Muscle of arm (tissue), 12 donors: Measurements from ENCODE around the gene CXCL10. TPM values are rescaled to one million over a fixed set of nuclear protein-coding genes. Genes with fewer than 3 reads are reported as not detected.
"Not testable (repeated sequence)": the region's sequence is repeated elsewhere in the genome, so short reads cannot be mapped to it uniquely, and the experiment has no call there.

Source experiments
- DNase-seq: peaks from one replicate; pipeline ENCODE4 v3.0.0-alpha.2; 2013
- polyA plus RNA-seq, 12 donors: library from polyadenylated mRNA; unstranded; fragments of 120-200 nt; gene quantifications; one replicate each; pipeline ENCODE4 v1.2.1, GENCODE V29; 2013; ENCODE audit not compliant: insufficient read length in 12 of 12

The CXCL10 gene
- polyA plus RNA-seq, 12 donors, result 0.26 to 1.9 (median 0.70) TPM; not detected in 3

DNA sequence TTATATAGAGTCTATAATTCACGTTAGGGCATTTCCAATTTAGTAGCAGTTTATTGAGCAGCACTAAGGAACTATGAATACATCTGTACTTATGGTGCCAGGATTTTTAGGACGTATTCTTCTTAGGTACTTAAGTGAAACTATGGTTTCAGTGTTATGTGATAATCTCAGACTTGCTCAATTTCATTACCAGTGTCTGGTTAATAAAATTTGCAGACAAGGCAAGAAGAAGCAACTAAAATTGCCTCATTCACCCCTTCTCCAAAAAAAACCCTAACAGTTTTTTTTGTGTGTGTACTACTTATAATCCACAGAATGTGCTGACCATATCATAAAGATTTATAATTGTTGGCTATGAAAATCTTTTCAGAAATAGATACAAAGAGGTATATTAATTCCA is 6.0 kb upstream of the CXCL10 start:
- no peak for DNase-seq

DNA sequence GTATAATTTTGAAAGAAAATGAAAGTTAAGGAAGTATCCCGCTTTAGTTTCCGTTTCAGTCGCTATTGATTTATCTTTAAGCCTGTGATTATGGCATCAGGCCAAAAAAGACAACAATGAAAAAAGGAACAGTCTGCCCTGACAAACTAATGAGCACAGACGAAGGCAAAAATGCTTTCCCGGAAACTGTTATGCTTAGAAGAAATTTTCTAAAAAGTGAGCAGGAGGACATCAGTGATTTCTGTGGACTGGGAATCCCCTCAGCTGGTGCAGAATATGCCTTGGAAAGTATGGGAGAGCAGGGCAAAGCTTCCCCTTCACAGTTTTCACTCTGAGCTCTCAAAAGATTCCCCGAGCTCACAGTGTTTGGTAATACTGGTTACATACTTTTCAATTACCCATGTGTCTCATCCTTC is 5.1 kb upstream of the CXCL10 start:
- no peak for DNase-seq

DNA sequence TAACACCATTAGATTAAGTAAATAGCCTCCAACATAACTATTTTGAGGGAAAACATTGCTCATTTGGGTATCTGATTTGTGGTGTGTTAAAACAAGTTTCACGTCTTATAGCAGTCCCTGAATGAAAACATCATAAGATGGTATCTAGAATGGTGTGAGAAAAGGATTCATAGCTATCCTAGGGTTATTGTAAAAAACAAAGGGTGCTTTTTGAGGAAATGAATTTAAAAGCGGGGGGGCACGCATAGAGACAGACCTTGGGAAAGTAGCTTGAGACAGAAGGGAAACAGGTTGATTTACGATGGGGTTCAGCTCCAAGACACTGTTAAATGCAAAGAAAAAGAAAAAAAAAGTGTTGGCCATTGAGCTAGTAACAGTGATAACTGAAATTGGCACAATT is 768 bp upstream of the CXCL10 start:
- DNase-seq, result no peak

DNA sequence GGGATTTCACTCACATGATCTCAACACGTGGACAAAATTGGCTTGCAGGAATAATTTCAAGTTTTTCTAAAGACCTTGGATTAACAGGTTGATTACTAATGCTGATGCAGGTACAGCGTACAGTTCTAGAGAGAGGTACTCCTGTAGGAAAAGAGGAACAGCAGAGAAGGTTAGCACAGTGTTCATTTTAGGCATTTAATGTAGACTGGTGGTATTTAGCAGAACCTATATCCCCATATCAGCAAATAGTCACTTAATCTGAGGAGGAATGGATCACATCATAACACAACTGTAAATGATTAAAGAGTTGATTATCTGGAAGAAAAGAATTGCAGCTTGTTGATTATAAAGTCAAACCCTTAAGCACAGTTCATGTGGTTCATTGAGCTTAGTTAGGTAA is 620 bp downstream of the CXCL10 start:
- no peak for DNase-seq

DNA sequence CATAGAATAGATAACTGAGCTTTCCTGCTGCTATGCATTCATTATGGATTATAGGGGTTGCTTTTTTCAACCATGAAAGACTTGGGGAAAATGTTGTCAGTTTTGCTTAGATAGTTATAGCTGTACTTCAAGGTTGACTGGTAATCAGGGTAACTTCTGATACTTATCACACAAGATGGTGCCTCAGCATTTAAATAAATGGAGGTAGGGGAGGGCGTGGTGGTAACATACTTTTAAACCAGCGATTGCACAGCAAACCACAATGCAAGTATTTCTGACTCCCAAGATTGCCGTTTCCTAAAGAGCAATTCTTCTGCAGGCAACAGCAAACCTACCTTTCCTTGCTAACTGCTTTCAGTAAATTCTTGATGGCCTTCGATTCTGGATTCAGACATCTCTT is 1.3 kb downstream of the CXCL10 start:
- no peak for DNase-seq

DNA sequence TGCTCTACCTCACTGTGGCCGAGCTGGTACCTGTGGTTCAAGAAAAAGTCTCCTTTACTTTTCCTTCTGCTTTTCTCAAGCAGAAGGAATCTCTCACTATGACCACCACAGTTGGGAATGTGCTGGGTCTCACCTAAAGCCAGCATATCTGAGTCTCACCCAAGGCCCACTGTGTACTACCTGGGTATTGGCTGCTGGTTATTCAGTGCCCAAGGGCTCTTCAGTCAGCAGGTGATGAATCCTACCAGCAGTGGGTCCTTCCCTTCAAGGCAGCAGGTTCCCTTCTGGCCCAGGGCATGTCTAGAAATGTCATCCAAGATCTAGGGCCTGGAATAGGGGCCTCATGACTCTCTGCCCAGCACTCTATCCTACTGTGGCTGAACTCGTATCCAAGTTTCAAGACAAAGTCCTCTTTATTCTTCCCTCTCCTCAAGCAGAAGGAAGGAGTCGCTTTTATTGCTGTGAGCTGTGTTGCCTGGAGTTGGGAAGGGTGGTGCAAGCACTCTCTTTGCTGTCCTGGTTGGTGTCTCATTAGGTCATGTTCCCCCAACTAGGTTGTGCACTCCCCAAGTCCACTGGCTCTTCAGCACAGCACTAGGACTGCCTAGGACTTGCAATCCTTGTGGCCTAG is 6.1 kb downstream of the CXCL10 start:
- no peak for DNase-seq

DNA sequence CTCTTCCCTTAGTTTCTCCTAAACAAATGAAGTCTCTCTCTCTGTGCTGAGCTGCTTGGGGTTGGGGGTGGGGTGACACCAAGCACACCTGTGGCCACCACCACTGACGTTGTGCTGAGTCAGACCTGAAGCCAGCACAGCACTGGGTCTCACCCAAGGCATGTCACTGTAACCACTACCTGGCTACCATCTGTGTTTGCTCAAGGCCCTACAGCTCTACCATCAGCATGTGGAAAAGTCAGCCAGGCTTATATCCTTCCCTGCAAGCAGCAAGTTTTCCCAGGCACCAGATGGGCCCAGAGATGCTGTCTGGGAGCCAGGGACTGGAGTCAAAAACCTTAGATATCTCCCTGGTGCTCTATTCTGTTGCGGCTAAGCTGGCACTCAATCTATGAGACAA is 6.9 kb downstream of the CXCL10 start:
- DNase-seq, result no peak

DNA sequence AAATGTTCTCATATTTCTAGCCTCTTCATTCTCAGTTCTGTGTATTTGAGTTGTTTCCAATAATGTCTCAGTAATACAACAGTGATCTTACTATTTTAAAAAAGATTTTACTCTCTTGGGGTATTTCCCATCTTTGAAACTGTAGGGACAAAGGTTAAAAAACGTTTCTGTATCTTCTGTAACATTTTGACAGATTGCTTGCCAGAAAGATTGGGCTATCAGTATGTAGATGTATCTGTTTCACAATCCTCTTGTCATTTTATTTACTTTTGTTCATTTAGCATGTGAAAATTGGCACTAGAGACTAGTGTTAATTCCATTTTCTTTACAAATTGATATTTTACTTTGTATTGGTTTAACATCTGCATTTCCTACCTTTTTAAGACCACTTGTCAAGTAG is 9.8 kb downstream of the CXCL10 start:
- no peak for DNase-seq

DNA sequence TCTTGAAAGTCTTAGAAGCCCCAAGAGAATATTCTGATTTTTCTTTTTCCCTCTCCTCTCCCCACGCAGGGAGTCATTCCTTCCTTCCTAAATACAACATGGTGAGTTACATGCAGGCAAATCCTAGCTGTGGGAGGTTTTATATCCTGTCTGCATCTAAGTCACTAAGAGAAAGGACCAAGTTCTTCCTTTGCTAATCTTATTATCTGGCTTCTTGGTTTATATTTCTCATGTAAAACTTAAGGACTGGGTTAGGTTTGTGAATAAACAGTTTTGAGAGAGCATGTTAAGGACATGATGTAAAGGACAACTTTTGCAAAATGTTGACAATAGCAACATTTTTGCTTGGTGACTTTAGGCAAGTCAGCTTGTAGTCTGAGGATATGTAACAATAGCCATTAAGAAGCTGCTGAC is 10.9 kb downstream of the CXCL10 start:
- DNase-seq, result no peak

DNA sequence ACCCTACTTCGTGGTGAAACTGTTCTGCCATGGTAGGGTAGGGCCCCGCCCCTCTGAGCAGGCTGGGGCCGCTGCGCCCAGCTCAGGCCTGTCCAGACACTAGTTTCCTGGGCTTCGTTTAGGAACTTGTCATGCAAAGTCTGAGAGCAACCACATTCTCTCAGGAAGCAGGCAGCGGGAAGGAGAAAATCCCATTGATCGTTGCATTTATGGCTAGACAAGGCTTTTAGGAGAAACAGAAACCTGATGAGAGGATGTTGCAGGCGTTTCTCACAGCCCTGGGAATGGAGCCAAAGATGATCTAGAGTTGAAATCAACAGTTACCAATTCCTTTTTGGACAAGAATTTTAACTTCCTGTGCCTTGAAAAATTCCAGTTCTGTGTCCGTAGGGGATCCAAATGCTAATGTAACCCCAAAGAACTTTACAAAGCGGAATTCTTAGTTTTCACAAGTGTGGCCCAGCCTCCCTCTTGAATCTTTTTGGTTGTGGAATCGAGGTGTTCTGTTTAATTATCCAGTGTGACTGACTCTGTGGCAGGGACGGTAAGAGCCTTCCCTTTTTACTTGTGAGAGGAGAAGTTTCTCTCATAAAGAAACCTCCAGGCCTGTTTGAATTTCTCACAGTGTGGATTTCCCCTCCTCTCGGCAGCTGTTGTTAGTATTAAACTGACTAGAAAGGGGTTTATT is 11.5 kb downstream of the CXCL10 start:
- DNase-seq, result peak; percentile 84

DNA sequence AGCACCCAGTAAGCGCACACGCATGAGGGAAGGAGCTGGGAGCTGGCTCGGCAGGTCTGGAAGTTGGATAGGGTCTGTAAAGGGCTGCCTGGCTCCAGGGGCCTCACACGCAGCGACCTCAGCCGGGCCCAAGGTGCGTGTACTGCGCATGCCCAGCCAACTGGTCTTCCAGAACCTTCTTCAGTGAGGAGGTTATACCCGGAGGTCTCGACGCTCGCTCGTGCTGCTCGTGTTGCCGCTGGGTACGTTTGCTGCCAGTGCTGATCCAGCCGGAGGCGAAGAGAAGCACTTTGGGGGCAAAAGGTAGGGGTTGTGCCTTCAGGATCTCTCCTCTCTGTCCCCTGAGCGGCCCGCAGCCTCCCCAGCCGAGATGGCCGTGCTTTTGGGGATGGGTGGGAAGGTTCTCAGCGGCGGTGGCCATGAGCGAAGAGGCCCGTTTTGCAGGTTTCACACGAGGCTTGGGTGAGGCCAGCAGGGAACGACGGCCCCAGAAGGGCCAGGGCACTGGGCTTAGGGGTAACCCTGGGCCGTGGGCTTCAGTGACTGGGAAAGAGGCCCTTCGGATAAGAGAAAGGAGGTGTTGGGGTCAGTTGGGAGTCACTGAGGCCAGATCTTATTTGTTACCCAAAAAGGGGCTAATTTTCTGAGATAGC is 12.2 kb downstream of the CXCL10 start:
- no peak for DNase-seq

DNA sequence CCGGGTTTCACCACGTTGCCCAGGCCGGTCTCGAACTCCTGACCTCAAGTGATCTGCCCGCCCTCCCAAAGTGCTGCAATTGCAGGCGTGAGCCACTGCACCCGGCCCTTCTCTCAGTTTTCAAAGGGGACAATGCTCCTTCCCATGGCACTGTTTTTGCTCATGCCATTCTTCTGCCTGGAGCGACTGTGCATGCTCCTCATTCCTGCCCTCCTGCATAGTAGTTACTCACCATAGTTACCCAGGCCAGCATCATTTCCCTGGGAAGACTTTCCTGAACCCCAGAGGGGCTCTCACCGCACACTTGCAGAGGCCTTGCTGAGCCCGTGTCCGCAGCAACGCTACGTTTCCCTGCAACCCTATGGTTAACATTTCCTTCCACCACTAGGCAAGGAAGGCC is 12.7 kb downstream of the CXCL10 start:
- DNase-seq, result no peak

DNA sequence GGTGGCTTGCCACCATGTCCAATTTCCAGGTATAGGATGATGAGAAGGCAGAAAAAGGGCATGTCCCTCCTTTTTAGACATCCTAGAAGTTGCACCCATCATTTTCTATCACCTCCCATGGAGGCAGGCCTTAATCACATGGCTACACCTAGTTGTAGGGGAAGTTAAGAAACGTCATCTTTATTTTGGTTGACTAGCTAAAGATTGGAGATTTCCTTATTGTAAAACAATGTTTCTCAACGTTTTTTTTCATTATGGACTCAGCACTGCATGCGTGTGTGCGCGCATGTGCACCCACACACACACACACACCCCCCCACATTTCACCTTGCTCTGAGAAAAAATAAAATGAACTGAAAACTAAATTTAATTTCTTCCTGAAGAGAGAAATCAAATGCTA is 14.0 kb downstream of the CXCL10 start:
- DNase-seq, result no peak

DNA sequence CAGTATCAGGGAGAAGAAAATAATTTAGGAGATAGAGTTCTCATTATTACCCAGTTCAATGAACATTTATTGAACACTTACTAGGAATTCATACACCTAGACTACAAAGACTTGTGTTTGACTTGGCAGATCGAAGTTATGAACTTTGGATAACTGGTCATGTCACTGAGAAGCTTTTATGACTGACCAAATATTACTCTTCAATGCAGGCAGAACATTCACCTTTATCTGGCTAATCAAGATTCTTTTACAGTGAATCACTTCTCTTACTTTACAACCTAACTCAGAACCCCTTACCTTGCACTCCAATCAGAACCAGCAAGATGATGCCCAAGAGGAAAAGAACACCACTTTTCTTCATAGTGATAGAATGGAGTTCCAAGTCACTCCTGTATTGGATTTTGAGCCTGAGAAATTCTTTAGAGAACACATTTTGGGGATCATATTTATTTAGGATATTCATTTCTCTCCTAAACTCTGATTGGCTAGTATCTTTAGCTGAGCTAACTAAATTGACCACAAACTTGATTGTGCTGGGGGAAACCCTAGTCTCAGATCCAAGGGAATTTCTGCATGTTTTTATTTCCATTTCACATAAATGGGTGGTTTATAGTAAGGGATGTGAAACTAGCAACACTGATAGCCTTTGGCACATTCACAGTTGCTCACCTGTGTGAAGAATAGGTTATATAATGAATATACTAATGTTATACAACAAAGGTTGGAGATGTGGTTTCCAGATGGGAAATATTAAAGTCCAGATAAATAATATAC is 16.0 kb downstream of the CXCL10 start, which contains the start of gene CXCL9:
CXCL9 (minus strand) TSS at position 421 of the 774 bp plus-strand sequence; CDS start at position 361, 60 bp downstream.
- DNase-seq, result no peak

DNA sequence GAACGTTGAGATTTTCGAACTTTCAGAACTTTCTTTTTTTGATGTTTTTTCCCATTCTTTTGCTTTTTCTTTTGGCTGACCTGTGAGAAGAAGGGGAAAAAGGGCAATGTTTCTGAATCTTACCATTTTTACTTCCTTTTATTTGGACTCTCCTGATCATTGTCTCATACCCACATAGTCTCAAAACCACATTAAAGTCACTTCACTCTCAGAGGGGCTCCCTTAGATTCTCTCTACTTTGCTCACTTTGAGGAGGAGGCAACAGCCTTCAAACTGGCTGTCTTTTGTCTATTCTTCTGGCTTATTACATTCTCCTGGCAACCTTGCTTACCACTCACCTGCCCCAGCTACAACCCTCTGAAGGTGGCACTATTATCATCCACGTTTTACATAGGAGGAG is 19.7 kb downstream of the CXCL10 start:
- no peak for DNase-seq

DNA sequence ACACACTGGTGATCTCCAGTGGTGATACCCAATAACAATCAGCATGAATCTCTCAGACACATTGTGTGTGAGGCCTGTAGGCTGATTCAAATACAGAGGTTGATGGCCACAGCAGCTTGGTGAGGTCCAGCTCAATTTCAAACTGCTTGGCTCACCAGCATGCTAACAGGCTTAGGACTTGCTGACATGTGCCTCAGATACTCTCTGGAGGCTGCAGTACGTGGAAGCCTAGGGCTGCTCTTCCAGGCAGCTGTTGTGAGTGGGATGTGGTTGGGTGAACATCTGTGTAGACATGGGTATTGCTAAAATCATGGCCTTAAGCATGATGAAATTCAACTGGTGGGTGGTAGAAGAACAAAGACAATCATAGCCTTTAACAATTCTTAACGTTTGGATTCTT is 20.3 kb downstream of the CXCL10 start:
- DNase-seq, result no peak

DNA sequence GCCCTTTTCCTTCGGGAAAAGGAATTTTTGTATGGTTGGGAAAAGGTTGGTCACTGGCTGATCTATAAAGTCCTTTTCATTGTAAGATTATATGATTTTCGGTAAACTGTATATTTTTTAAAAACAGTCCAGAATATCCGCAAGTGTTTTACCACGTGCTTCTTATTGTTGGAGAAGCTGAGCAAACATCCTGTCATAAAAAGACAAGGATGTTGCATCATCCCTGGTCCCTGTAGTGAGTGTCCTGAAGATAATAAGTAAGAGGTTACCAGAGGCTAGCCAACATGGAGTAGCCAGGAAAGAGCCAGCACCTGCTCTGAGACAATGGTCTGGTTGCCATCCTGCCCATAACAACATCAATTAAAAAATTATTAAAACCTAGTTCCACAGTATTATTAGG is 21.1 kb downstream of the CXCL10 start:
- no peak for DNase-seq

DNA sequence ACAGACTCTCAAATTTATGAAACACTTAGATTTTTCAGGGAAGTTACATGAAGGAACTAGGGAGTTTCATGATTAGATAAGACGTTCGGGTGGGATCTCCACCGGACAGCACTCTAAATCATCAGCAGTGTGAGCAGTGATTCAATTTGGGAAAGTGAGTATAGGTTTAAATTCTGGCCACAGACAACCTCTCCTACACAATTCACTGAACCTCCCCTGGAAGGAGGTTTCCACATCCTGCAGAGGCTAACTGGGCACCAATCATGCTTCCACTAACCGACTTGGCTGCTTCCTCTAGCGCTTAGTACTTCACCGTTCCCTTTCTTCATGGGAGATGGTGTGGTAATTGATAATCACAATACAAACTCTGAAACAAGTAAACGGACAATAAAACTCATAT is 21.6 kb downstream of the CXCL10 start:
- DNase-seq, result no peak

DNA sequence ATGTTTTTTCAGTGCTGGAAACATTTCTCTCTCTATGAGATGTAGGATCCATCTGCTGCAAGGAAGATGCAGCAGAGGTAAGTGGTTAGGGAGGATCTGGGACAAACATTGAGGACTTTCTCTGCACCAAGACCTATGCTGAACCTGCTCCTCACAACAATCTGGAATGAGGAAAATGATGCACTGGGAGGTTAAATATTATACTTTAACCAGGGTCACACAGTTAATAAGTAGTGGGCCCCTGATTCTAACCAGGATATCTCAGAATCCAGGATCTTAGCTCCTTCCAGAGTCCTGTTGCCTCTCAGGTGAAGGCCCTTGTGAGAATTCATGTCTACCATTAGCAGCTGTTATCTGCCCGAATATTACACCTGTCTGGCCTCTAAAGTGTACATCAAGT is 23.0 kb downstream of the CXCL10 start:
- no peak for DNase-seq

DNA sequence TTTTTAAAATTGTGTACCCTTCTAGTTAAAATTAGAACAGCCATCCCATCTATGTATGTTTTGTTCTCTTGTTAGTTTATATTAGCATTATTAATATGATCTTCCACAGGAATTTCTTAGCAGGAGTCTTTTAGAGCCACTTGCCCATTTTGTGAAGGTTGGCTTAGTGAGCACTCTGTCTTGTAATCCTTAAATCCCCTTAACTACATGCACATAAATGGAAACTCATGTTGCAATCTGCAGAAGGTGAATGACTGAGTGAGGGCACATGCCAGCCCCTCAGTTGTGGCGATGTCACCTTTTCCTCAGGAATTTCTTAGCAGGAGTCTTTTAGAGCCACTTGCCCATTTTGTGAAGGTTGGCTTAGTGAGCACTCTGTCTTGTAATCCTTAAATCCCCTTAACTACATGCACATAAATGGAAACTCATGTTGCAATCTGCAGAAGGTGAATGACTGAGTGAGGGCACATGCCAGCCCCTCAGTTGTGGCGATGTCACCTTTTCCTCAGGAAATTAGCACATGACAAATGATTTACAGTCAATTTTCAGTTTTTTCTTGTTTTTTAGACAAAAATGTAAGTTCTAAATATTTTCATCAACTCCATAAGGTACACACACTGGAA is 24.7 kb downstream of the CXCL10 start:
- DNase-seq, result not testable (repeated sequence)

DNA sequence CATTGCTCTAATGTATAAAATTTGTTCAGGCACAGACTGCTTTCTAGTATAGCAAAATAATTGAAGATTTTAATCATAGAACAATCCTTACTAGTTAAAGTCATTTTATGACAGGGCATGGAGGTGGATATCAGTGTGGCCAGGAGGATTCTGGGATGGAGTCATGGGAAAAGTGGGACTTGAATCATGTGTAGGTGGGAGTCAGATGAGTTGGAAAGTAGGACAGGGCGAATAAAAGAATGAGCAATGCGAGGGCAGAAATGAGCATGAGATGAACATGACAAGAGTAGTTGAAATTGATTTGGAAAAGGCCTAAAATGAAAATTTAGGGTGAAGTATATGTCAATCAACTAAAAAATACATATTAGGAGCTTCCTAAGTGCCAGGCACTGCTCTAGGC is 25.4 kb downstream of the CXCL10 start:
- no peak for DNase-seq

DNA sequence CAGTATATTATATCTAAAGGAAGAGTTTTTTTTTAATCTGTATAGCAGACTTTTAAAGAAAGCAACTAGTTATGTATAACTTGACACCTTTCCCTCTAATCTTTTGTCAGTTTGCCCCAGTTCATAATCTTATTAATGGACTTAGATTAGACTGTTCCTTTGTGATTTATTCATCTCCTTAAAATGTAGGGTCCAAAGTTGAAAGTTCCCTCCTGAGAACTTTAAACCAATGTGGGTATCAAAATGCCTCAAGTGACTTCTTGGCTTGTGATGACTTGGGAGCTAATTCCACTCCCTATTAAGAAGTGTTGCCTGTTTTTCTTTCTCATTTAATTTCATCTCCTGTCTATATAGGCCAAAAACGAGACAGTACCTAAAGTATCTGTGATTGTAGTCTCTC is 26.2 kb downstream of the CXCL10 start:
- DNase-seq, result no peak
